CD4-positive, alpha-beta T cell (primary cell): Measurements from ENCODE around the gene USP17L25. TPM values are rescaled to one million over a fixed set of nuclear protein-coding genes. Genes with fewer than 3 reads are reported as not detected.
"Not testable (repeated sequence)": the region's sequence is repeated elsewhere in the genome, so short reads cannot be mapped to it uniquely, and the experiment has no call there.

Source experiments
- ATAC-seq: fragments of 200-7000 bp; cut with Tn5 transposase; one replicate; pipeline ENCODE4 v1.10.0; 2022; ENCODE audit warnings: mild to moderate bottlenecking; ENCODE audit not compliant: poor library complexity
- CTCF ChIA-PET: fragments of 350-600 bp; sonication (Branson Sonifier 250); formaldehyde crosslinking; loops from one replicate; lab custom pipeline; 2021; ENCODE audit warnings: antibody characterized with exemption, inconsistent platforms; lab: Charles Lee
- POLR2A ChIA-PET: fragments of 350-600 bp; sonication (Branson Sonifier 250); formaldehyde crosslinking; loops from one replicate; lab custom pipeline; 2021; ENCODE audit warnings: antibody characterized with exemption, inconsistent platforms; lab: Charles Lee
- DNase-seq, 14 experiments: peaks; one replicate each; pipeline ENCODE4 v3.0.0-alpha.2; 2013 to 2020; ENCODE audit warnings: mixed read lengths in 2 of 14
- H3K27ac ChIP-seq, 2 donors: one replicate each; pipeline versions ENCODE4 v1.5.1 to v1.7.0; 2013; ENCODE audit warnings: low read length in 2 of 2, low read depth in 1 of 2, mild to moderate bottlenecking in 1 of 2
- H3K27me3 ChIP-seq, 2 experiments: 1 replicate in 1 of 2; 2 replicates in 1 of 2; pipeline versions ENCODE4 v1.6.1 to v1.7.0; 2013; ENCODE audit warnings: low read length in 2 of 2, control low read depth in 1 of 2, mild to moderate bottlenecking in 1 of 2, moderate library complexity in 1 of 2; ENCODE audit not compliant: insufficient read depth in 2 of 2, control insufficient read depth in 1 of 2
- H3K36me3 ChIP-seq: one replicate; pipeline ENCODE4 v1.6.1; 2013; ENCODE audit warnings: low read length, control low read depth; ENCODE audit not compliant: insufficient read depth
- H3K4me1 ChIP-seq: one replicate; pipeline ENCODE4 v1.6.1; 2013; ENCODE audit warnings: low read length, control low read depth; ENCODE audit not compliant: insufficient read depth
- H3K4me3 ChIP-seq: one replicate; pipeline ENCODE4 v1.5.1; 2013; ENCODE audit warnings: mild to moderate bottlenecking, low read length, moderate library complexity
- H3K9me3 ChIP-seq, 2 experiments: 1 replicate in 1 of 2; 2 replicates in 1 of 2; pipeline versions ENCODE4 v1.6.1 to v1.7.0; 2013; ENCODE audit warnings: low read length in 2 of 2, mild to moderate bottlenecking in 2 of 2, control low read depth in 1 of 2, moderate library complexity in 1 of 2; ENCODE audit not compliant: control insufficient read depth in 1 of 2, insufficient read depth in 1 of 2
- H3K27ac Mint-ChIP-seq: one replicate; pipeline ENCODE4 v1.8.0; 2020; ENCODE audit warnings: mixed read lengths
- H3K27me3 Mint-ChIP-seq: one replicate; pipeline ENCODE4 v1.8.0; 2021; ENCODE audit warnings: mixed read lengths
- H3K36me3 Mint-ChIP-seq: one replicate; pipeline ENCODE4 v1.8.0; 2021; ENCODE audit warnings: low read depth, mixed read lengths
- H3K4me1 Mint-ChIP-seq: one replicate; pipeline ENCODE4 v1.8.0; 2021; ENCODE audit warnings: low read depth, mixed read lengths
- H3K4me3 Mint-ChIP-seq: one replicate; pipeline ENCODE4 v1.8.0; 2020; ENCODE audit warnings: mild to moderate bottlenecking, mixed read lengths
- H3K9me3 Mint-ChIP-seq: one replicate; pipeline ENCODE4 v1.8.0; 2020; ENCODE audit warnings: mixed read lengths
- intact Hi-C, 2 experiments: fragments of 100-400 bp; cut with DNase I in 1 of 2; cut with micrococcal nuclease in 1 of 2; formaldehyde crosslinking; loops; one replicate each; pipeline versions ENCODE4 v1.15.1 to v1.9.0; 2023 to 2025; cut with DNase I, micrococcal nuclease
- total RNA-seq, 174 experiments: library from RNA in 2 of 174; stranded (reverse) in 2 of 174; gene quantifications; one replicate each; pipeline ENCODE4 v1.2.3 and lab custom pipeline; 2021 to 2026

Gene USP17L25
- total RNA-seq, 2 experiments from 2014 or later: not detected

DNA sequence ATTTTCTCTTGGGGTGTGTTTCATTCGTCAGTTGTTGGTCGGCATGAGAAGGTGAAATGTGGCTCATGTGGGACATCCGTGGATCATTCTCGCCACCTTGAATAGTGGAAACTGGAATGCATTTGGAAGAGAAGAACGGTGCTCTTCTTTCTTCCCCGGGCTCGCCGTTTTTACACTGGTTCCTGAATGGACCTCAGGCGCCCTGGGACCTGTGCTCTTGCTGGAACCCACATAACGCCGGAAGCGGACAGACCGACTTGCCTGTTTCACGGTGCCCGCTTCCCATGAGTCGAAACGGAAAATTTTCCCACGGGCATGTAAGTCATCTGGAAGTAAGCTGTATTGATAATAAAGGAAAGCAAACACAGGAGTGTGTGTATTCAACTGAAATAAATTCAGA, 21.2 kb downstream of the USP17L25 start:
- H3K9me3 ChIP-seq, H3K9me3 Mint-ChIP-seq, CTCF ChIA-PET, H3K4me1 ChIP-seq, H3K4me3 Mint-ChIP-seq, H3K27me3 ChIP-seq, intact Hi-C loops, H3K27ac ChIP-seq, H3K36me3 Mint-ChIP-seq, ATAC-seq, POLR2A ChIA-PET, H3K27ac Mint-ChIP-seq, H3K36me3 ChIP-seq, H3K27me3 Mint-ChIP-seq, H3K4me3 ChIP-seq, H3K4me1 Mint-ChIP-seq: not testable (repeated sequence)
- DNase-seq: peak in 1 of 14 experiments; percentile 0

DNA sequence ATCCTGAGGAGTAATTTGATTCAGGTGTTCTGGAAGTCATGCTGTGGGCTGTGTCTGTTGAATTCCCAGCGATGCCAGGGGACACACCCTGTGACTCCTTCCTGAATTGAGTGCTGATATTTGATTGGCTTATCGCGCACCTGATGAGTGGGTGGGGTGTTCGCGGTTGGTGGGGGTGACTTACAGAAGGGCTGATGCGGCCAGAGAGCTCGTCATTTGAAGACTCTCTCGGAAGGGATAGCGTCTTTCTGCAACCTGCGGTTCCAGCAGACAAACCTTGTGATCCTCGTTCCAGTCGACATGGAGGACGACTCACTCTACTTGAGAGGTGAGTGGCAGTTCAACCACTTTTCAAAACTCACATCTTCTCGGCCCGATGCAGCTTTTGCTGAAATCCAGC, 23.6 kb downstream of the USP17L25 start, which contains the start of gene USP17L29:
USP17L29 (plus strand) TSS at position 301 of the 400 bp plus-strand sequence; CDS start at position 301, 0 bp downstream.
- H3K4me3 ChIP-seq, CTCF ChIA-PET, H3K4me1 ChIP-seq, DNase-seq, H3K27ac ChIP-seq, H3K4me1 Mint-ChIP-seq, H3K27me3 Mint-ChIP-seq, H3K9me3 ChIP-seq, POLR2A ChIA-PET, ATAC-seq, H3K9me3 Mint-ChIP-seq, H3K36me3 Mint-ChIP-seq, H3K36me3 ChIP-seq, H3K27ac Mint-ChIP-seq, intact Hi-C loops, H3K27me3 ChIP-seq, H3K4me3 Mint-ChIP-seq: not testable (repeated sequence)

- H3K36me3 ChIP-seq, H3K4me3 ChIP-seq, H3K27me3 Mint-ChIP-seq, H3K27me3 ChIP-seq, DNase-seq, ATAC-seq, H3K4me1 ChIP-seq, intact Hi-C loops, H3K27ac Mint-ChIP-seq, H3K4me1 Mint-ChIP-seq, POLR2A ChIA-PET, H3K4me3 Mint-ChIP-seq, H3K9me3 ChIP-seq, CTCF ChIA-PET, H3K9me3 Mint-ChIP-seq, H3K36me3 Mint-ChIP-seq, H3K27ac ChIP-seq: not testable (repeated sequence)
Observed at GRCh38 chr4:9362829-9363228, 33.1 kb downstream of the USP17L25 start, which contains the start of gene USP17L30. TSS of gene USP17L30 (plus strand) at chr4:9363129. CDS start at chr4:9363129, 0 bp downstream.

DNA sequence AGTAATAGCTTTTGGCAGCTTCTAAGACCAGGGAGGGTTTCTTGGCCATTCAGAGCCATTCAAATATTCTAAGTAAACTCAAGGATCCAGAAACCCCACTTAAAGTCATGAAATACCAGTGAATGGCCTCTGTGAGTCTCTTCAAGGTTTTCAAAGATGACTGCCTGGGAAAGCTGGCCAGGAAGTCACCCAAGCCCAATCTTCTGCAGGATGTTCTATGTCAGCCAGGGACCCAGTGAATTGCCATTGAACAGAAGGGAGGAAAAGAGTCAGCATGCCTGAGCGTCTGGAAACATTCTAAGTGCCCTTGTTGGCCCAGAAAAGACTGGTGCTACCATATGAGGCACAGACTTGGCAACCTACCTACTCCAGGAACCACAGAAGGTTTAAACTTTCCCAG, 50.2 kb downstream of the USP17L25 start:
- CTCF ChIA-PET, H3K4me1 ChIP-seq, H3K4me3 ChIP-seq, POLR2A ChIA-PET, H3K27ac Mint-ChIP-seq, DNase-seq, H3K27ac ChIP-seq, ATAC-seq, H3K4me1 Mint-ChIP-seq, H3K27me3 ChIP-seq, H3K36me3 Mint-ChIP-seq, H3K9me3 ChIP-seq, H3K36me3 ChIP-seq, H3K27me3 Mint-ChIP-seq, intact Hi-C loops, H3K9me3 Mint-ChIP-seq, H3K4me3 Mint-ChIP-seq: not testable (repeated sequence)

Other genes starting within 250 kb of the USP17L25 start
- gene FAM90A26, start 159.5 kb upstream of the USP17L25 start, total RNA-seq: under 1 TPM in 1 of 2 experiments, not detected in 1; 0.08 TPM
- gene USP17L10, start 119.3 kb upstream of the USP17L25 start, total RNA-seq: not detected
- not detected for gene USP17L11, start 114.5 kb upstream of the USP17L25 start, total RNA-seq
- not detected for gene USP17L12, start 109.8 kb upstream of the USP17L25 start, total RNA-seq
- not detected for gene USP17L13, start 105.0 kb upstream of the USP17L25 start, total RNA-seq
- gene USP17L15, start 95.5 kb upstream of the USP17L25 start, total RNA-seq: not detected
- not detected for gene USP17L17, start 86.0 kb upstream of the USP17L25 start, total RNA-seq
- not detected for gene USP17L18, start 81.3 kb upstream of the USP17L25 start, total RNA-seq
- gene USP17L19, start 76.5 kb upstream of the USP17L25 start, total RNA-seq: not detected
- not detected for gene USP17L20, start 71.8 kb upstream of the USP17L25 start, total RNA-seq
- gene USP17L21, start 67.0 kb upstream of the USP17L25 start, total RNA-seq: not detected
- gene USP17L22, start 62.3 kb upstream of the USP17L25 start, total RNA-seq: not detected
- gene USP17L24, start 4.7 kb upstream of the USP17L25 start, total RNA-seq: not detected
- gene USP17L26, start 4.7 kb downstream of the USP17L25 start, total RNA-seq: not detected
- not detected for gene USP17L5, start 9.5 kb downstream of the USP17L25 start, total RNA-seq
- gene USP17L27, start 14.2 kb downstream of the USP17L25 start, total RNA-seq: not detected
- not detected for gene USP17L28, start 19.0 kb downstream of the USP17L25 start, total RNA-seq
- not detected for gene USP17L29, start 23.7 kb downstream of the USP17L25 start, total RNA-seq
- gene USP17L30, start 33.2 kb downstream of the USP17L25 start, total RNA-seq: not detected
- not detected for gene DEFB131A, start 114.5 kb downstream of the USP17L25 start, total RNA-seq